ENCODE measurements around the gene SIT1.
"Not testable (repeated sequence)": the region's sequence is repeated elsewhere in the genome, so short reads cannot be mapped to it uniquely, and the experiment has no call there.

SIT1 gene

DNA sequence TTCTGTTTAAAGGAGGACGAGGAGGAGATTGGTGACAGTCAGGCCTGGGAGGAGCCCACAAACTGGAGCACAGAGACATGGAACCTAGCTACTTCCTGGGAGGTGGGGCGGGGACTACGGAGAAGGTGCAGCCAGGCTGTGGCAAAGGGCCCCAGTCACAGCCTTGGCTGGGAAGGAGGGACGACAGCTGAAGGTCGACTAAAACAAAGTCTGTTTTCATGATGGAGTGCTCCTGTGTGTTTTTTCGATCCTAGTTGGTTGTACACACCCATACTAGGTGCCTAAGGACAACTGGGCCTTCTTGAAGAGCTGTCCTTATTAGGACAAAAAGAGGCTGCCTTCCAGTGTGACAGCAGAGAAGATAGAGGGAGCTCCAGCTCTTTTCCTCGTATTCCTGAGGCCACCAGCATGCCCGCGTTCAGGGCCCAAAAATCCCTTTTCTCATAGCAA, 10.3 kb upstream of the SIT1 start:
- peak in 9 of 51 donors; percentile 2 to 19 (median 12) for DNase-seq

DNA sequence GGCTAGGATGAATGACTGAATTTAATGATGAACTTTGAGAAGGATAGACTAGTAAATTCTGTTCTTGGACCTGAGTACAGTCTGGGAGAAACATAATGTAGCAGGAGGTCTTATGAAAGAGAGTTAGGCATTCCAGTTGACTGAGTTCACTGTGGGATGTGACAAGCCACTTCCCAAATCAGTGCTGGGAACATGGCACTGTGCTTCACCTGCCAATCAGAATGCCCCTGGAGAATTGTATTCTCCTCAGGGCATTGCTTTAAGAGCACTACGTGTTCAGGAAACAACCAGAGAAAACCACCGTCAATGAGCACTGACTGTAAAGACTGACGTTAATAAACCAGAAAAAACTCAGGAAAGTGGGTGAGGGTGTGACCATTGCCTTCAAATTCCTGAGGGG, 8.6 kb upstream of the SIT1 start:
- DNase-seq = no peak

DNA sequence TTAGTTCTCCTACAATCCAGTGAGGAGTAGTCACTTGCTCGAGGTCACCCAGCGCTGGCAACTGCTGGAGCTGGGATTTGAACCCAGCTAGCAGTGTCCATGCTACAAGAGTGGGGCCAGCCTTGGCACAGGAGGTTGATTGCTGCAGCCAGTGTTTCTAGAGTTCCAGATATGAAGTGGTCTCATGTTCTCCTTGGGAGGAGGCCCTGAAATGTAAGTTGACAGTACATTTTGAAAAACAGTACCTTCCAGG, 8.2 kb upstream of the SIT1 start:
- peak in 8 of 51 donors; percentile 13 to 46 (median 20) for DNase-seq

DNA sequence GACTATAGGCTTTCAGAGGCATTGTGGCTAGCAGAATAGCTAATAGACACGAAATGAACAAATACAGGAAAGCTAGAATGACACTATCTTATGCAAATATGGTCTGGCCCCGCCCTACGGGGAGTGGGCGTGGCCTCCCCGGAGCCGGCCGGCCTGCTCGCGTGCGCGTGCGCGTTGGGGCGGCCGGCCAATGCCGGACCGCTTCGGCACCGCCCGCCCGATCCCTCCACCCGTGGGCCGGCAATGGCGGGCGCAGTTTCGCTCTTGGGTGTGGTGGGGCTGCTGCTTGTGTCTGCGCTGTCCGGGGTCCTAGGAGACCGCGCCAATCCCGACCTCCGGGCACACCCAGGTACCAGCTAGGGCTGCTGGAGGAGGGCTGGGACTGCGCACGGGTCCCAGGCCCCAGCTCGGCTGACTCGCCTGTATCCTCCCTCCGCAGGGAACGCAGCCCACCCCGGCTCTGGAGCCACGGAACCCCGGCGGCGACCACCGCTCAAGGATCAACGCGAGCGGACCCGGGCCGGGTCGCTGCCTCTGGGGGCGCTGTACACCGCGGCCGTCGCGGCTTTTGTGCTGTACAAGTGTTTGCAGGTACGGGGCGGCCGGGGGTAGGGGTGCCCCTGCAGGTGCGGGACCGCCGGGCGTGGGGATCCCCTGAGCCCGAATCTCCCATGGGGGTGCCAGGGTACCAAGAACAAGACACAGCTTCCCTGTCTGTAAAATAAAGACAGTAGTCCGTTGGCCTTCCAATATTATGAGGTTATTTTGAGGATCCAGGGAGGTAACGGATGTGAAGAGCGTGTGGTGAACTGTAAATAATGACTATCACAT, 7.6 kb upstream of the SIT1 start, which contains the start of gene CCDC107:
CCDC107 (plus strand) TSS at position 156 of the 831 bp plus-strand sequence; CDS start at position 244, 88 bp downstream.
- DNase-seq = peak; percentile 29 to 99 (median 75)

DNA sequence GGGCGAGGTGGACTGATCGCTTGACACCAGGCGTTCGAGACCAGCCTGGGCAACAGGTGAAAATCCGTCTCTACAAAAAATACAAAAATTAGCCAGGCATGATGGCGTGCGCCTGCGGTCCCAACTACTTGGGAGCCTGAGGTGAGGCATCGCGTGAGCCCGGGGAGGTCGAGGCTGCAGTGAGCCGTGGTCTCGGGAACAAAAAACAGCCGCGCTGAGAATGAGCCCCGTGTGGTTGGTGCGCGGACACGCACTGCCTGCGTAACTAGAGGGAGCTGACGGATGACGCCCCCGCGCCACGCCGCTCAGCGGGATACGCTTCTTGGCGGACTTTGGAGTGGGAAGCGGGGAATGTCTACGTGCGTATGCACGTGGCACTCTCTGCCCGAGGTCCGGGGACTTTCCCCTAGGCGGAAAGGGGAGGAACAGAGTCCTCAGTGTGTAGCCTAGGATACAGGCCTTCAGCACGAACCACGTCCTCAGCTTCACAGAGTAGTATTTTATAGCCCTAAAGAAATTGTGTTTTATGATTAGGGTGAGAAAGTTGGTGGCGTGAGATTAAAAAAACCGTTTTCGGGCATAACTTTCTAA, 6.9 kb upstream of the SIT1 start, which contains the start of gene RMRP:
RMRP (minus strand) TSS at position 474 of the 591 bp plus-strand sequence.
- peak; percentile 31 to 99 (median 92) for DNase-seq

DNA sequence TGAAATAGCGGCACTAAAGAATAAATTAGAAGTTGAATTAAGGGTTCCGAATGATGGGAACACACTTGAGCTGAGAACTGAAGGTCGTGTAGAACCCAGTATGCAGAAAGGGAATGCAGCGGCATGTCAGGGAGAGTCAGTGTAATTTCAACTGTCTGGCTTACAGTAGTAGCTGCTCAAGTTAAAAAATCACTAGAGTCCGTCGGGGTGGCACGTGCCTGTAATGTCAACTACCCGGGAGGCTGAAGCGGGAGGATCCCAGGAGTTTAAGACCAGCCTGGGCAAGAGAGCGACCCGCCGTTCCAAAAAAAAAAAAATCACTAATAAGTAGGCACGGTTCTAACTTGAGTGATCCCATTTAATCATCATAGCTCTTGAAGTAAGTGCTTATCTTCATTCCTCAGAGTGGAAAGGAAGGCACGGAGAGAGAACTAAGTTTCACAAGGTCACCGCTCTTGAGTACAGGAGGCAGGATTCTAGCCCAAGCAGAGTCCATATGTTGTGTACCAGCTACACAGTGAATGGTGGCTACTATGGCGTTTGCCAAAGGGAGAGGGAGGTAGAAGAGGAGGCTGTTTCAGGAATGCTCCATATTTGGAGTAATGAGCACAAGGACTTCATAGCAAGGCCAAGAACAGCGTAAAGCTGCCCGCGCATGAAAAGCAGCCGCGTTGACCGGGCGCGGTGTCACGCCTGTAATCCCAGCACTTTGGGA, 6.3 kb upstream of the SIT1 start:
- peak in 2 of 51 donors; percentile 59 to 75 for DNase-seq

DNA sequence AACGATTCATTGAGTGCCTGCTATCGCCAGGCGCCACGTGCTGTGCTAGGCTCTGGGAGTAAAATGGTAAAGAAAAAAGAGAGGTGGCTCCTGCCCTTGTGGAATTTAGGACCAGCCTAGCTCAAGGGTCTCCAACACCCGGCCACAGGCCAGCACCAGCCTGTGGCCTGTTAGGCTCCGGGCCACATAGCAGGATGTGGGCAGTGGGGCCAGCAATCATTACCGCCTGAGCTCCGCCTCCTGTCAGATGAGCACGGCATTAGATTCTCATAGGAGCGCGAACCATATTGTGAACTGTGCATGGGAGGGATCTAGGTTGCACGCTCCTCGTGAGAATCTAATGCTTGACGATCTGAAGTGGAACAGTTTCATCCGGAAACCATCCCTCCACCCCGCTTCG, 5.6 kb upstream of the SIT1 start:
- DNase-seq = no peak

DNA sequence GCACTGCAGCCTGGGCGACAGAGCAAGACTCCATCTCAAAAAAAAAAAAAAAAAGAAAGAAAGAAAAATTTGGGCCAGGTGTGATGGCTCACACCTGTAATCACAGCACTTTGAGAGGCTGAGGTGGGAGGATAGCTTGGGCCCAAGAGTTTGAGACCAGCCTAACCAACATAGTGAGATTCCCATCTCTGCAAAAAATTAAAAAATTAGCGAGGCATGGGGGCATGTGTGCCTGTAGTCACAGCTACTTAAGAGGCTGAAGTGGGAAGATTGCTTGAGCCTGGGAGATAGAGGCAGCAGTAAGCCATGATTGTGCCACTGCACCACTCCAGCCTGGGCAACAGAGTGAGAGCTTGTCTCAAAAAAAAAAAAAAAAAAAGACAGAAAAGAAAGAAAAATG, 2.9 kb upstream of the SIT1 start:
- no peak for DNase-seq

DNA sequence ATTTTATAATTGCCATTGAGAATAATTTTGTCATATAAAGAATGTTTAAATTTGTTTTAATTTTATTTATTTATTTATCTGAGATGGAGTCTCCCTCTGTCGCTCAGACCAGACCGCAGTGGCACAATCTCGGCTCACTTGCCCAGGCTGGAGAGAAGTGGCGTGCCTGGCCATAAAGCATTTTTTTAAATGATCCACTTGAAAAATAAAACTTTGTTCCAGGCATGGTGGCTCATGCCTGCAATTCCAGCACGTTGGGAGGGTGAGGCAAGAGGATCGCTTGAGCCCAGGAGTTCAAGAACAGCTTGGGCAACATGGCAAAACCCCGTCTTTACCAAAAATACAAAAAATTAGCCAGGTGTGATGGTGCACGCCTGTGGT, 2.1 kb upstream of the SIT1 start:
- DNase-seq = no peak

DNA sequence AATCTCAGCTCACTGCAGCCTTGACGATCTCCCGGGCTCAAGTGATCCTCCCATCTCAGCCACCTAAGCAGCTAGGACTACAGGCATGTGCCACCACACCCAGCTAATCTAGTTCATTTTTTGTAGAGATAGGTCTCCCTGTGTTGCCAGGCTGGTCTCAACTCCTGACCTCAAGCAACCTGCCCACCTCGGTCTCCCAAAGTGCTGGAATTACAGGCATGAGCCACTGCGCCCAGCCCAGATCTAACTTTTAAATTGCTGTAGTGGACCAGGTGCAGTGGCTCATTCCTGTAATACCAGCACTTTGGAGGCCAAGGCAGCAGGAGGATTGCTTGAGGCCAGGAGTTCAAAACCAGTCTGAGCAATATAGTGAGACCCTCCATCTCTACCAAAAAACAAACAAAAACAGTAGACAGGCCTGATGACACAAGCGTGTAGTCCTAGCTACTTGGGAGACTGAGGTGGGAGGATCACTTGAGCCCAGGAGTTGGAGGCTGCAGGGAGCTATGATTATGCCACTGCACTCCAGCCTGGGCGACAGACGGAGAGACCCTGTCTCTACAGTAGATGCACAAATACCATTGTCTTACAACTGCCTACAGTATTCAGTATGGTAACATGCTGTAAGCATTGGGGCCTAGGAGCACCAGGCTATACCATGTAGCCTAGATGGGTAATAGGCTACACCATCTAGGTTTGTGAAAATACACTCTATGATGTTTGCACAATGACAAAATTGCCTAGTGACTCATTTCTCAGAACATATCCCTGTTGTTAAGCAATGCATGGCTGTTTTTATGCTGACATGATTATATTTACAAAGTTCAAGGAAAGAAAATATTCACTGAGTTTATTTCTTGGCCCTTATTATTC, 1.5 kb upstream of the SIT1 start:
- no peak for DNase-seq

DNA sequence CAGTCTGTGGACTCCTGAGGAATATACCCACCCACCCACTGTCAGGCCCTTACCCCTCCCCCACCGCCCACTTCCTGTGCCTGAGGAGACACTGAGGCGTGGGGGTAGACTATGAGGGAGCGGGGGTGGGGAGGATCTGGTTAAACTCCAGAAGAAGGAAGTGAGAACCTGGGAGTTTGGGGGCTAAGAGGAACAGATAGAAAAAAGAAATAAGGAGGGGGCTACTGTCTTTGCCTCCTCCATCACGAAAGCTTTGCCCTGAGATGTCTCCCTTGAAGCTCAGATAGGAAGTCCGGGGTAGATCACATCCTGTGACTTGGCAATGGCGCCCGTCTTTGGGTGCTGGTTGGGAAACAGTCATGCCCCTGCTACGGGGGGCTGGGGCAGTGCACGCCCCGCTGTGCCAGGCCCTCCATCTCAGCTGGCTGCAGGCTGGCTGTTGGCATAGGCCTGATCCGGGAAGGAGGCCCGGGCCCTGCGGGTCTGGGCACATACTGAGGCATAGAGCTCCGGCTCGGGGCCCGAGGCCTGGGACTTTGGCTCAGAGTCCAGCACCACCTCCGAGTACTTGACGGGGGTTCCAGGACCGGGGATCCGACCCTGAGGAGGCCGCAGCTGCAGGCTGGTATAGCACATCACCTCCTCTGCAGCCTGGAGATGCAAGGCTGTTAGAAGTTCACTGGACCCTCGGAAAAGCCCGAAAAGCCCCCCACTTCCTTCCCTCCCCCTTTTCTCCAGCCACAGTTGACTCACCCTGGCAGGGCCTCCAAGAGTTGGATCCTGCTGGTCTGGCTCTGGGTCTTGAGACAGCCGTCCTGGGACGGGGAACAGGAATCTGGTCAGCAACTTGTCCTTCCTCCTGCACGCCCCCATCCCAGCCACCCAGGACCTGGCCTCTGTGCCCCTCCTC, 1.0 kb downstream of the SIT1 start:
- DNase-seq = peak in 1 of 51 donors; percentile 8

DNA sequence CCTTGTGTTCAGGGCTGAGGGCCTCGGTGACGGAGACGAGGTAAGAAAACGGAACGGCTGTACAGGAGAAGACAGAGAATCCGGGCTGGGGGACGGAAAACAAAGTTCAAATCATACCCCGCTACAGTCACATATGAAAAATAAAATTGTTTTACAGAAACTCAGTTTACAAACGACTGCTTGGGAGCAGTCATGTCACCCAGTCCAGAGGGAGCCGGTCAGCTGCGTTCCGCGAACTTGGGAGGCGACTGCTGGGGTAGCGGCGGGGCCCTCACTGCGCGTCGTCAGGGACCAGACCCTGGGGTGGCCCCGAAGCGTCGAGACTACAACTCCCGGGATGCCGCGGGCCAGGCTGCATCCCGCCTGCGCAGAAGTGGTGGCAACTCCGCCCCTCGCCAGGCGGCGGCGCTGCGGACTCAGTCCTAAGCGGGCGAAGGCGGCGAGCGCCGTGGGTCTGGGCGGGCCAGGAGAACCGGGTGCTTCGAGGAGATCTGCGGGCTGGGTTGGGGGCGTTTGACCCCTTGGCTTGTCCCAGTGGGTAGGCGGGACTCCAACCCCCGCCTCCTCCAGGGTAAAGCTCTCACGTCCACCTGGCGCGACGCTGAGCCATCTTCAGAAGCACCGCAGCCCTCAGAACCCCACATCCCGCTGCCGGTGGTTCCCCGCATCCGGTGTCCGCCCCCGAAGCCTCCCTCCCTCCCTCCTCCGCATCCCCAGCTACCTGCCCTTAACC, 4.0 kb downstream of the SIT1 start:
- peak; percentile 47 to 94 (median 82) for DNase-seq

DNA sequence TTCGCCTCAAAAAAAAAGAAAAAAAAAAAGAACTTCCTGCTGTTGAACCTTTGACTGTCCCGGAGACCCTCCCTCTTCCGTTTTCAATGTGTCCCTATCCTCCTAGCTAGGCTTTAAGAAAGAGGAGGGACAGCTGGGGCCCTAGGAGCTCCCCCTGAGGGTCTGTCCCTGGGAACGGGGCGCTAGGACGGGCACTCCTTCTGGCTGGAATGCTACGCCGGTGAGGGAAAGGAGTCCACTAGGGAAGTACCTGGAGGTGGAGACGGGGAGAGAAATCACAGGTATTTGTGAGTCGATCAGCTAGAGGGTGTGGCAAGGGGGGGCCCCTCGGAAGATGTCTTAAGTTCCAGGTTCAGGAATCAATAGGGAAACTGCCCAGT, 4.6 kb downstream of the SIT1 start:
- peak in 10 of 51 donors; percentile 28 to 58 (median 42) for DNase-seq

DNA sequence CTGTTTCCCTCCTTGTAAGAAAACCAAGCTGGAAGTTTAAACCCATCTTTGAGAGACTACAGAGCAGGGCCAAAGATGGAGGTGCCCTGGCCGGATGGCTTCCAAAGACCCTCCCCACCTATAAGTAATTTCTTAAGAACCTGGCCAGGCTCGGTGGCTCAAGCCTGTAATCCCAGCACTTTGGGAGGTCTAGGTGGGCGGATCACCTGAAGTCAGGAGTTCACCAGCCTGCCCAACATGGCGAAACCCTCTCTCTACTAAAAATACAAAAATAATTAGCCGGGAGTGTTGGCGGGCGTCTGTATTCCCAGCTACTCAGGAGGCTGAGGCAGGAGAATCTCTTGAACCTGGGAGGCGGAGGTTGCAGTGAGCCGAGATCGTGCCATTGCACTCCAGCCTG, 5.0 kb downstream of the SIT1 start:
- DNase-seq = not testable (repeated sequence)

DNA sequence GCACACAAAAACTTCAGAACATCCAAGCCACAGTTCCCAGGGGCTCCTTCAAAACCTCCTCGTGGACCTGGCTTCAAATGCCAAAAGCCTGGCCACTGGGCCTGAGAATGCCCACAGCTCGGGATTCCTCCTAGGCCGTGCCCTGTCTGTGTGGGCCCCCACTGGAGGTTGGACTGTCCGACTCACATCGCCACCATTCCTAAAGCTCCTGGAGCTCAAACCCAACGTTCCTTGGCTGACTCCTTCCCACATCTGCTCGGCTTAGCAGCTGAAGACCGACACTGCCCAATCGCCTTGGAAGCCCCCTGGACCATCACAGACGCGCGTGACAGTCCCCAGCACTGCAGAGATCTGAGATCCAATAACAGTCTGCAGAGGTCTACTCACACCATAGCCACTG, 7.7 kb downstream of the SIT1 start:
- no peak for DNase-seq

DNA sequence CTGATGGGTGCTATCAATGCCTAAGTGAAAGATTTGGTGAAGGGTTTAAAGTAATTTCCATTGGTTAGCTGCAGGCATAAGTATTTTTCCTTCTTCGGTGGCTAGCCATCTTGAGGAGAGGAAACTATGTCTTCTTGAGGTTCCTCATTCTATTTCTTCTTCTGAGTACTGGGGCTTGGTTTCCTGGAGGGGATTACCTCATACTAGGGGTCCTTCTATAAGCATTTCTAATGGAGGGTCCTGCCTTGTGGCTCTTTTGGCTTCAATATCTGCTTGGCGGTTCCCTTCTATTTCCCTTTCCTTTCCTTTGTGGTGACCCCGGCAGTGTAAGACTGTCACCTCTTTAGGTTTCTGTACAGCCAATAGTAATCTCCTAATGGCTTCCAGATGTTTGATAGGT, 9.3 kb downstream of the SIT1 start:
- not testable (repeated sequence) for DNase-seq

DNA sequence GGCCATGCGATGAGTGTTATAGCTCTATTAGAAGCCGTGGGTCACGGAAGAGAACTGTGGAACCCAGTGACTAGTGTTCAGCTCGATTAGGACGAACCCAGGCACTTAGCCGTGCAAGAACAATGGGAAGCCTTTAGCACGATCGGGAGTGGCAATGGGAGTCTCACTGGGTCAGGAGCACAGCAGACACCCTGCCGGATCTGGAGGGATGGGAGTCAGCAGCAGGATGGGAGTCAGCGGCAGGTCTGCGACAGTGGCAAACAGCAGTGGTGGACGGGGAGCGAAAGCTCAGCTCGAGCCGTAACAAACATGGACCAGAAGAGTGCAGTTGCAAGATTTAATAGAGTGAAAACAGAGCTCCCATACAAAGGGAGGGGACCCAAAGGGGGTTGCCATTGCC, 10.3 kb downstream of the SIT1 start:
- not testable (repeated sequence) for DNase-seq

DNA sequence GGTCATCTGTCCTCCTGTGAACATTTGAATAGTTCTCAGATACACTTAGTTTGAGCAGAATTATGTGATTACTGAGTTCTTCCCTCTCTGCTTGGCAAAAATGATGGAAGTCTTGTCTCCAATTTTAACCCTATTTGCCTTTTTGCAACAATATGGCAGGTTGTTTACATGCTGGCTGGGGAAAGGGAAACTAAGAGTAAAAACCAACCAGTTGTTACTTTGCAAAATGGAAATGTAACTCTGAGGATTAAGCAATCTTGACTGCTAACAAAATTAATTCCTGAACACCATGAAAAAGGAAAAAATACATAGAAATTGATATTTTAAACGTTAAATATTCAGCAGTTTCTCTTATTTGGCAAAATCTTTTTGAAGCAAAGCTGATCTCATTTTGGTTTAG, 11.1 kb downstream of the SIT1 start:
- DNase-seq = no peak

DNA sequence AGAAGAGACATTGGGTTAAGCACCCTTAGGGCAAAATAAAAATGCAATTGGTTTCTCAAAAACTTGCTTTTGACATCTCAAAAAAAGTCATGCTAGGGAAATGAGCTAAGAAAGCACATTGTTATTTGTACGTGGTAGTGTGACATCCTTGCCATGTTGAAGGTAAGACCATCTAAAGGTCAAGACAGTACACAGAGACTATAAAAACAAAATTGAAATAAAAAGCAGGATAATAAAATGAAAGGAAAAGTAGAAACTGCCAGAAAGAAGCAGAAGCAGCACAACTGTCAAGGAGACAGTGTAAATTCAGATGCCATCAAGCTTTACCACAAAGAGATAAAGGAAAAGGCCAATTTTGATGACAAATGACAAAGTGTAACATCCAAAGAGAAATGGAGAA, 11.5 kb downstream of the SIT1 start:
- DNase-seq = not testable (repeated sequence)

DNA sequence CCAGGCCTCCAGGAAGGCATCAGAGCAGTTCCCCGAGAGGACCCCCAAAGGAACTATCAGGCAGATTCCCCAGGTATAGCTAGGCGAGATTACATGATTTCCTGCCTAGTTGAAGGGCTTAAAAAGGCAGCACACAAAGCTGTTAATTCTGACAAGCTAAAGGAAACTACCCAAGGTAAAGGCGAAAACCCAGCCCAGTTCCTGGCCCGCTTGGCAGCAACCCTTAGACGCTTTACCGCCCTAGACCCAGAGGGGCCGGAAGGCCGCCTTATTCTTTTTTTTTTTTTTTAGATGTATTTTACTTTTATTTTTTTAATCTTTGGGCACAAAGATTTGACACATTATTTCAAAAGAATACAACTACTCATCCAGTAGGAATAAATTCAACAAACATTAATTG, 12.0 kb downstream of the SIT1 start:
- DNase-seq = not testable (repeated sequence)

Measured in hypothalamus (tissue), 51 donors.